HS-27A (cell line): ENCODE data around the gene RASAL1.

Experiments
- DNase-seq: peaks from one replicate; pipeline ENCODE4 v3.0.0-alpha.2; 2012; ENCODE audit warnings: low read depth, missing footprints

The RASAL1 gene

GRCh38 chr12:113072136-113072535, 63.4 kb downstream of the RASAL1 start:
- DNase-seq, result no peak

- DNase-seq, result no peak
Measured at GRCh38 chr12:113071135-113072112, 64.1 kb downstream of the RASAL1 start.

- DNase-seq, result no peak
Measured at GRCh38 chr12:113070117-113070906, 65.2 kb downstream of the RASAL1 start.

- no peak for DNase-seq
Measured at GRCh38 chr12:113069751-113070116, 65.8 kb downstream of the RASAL1 start.

GRCh38 chr12:113069149-113069548, 66.4 kb downstream of the RASAL1 start:
- DNase-seq, result no peak

GRCh38 chr12:113067987-113068935, 67.3 kb downstream of the RASAL1 start:
- DNase-seq, result no peak

- DNase-seq, result no peak
Measured at GRCh38 chr12:113066813-113067400, 68.7 kb downstream of the RASAL1 start.

GRCh38 chr12:113065126-113066007, 70.2 kb downstream of the RASAL1 start:
- no peak for DNase-seq

GRCh38 chr12:113064395-113065125, 71.0 kb downstream of the RASAL1 start:
- no peak for DNase-seq

- DNase-seq, result no peak
Measured at GRCh38 chr12:113063396-113064350, 71.9 kb downstream of the RASAL1 start.

GRCh38 chr12:113062502-113063395, 72.8 kb downstream of the RASAL1 start:
- no peak for DNase-seq

GRCh38 chr12:113061061-113061694, 74.4 kb downstream of the RASAL1 start:
- DNase-seq, result no peak

- no peak for DNase-seq
Measured at GRCh38 chr12:113060336-113060960, 75.1 kb downstream of the RASAL1 start.

GRCh38 chr12:113059071-113059595, 76.4 kb downstream of the RASAL1 start:
- no peak for DNase-seq

- DNase-seq, result no peak
Measured at GRCh38 chr12:113058553-113058952, 77.0 kb downstream of the RASAL1 start.
